A204.1 (cell line): ENCODE data around the gene CPSF4.

Experiments
- FAIRE-seq: peaks from 2 replicates; lab custom pipeline; 2012; peaks lifted over from hg19 to GRCh38; lab: Jason Lieb, UNC

Gene CPSF4

GRCh38 chr7:99449326-99449725, 10.6 kb downstream of the CPSF4 start:
- FAIRE-seq, result no peak

GRCh38 chr7:99451936-99452335, 13.2 kb downstream of the CPSF4 start:
- no peak for FAIRE-seq

DNA sequence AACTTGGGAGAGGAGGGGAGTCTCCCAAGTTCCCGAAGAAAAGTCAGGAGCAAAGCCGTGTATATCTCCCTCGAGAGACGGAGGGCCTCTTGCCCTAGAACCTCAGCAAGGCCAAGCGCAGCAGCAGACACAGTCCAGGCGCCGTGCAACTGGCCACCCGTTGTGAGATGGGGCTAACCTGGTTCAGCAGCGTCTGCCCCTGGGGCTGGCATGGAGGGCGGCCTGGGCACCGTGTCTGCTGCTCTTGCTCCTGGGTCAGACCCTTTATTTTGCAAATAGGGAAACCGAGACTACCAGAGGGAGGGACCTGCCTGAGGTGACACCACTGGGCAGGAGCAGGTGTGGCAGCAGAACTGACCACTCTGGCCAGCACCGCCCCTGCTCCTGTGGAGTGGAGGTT, 13.8 kb downstream of the CPSF4 start:
- FAIRE-seq, result no peak

DNA sequence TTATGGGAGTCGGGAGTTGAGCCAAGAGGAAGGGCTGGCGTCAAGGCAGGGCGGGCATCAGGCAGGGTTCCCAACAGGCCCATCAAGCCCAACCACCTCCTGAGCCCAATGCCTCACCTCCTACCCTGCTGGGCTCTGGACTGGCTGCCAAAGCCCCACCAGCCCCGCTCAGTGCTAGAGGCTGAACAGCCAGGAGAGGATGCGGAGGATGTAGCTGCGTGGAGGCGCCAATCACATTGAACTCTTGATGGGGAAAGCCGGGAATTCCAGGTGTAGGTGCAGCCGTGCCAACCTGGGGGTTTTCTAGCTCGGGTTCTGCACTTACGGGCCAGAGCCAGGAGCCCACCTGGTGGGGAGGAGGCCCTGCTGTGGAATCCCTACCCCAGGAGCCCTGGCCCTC, 14.4 kb downstream of the CPSF4 start:
- FAIRE-seq, result no peak

DNA sequence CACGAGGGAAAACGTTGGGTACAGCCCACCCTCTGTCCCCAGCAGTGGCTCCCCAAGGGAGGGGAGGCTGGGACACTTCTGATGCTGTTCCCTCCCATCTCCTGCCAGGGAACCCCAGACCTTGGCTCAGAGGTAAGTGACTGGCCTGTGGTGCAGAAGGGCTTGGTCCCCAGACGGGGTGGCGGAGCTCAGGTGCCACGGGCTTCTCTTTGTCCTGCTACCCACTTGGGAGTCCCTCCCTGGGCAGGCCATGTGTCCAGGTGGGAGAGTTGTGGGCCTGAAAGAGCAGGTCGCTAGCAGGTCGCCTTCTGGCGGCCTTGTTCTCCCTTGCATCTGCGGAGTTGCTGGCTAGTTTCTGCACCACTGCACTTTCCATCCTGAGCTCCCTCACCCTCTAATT, 17.1 kb downstream of the CPSF4 start:
- no peak for FAIRE-seq

DNA sequence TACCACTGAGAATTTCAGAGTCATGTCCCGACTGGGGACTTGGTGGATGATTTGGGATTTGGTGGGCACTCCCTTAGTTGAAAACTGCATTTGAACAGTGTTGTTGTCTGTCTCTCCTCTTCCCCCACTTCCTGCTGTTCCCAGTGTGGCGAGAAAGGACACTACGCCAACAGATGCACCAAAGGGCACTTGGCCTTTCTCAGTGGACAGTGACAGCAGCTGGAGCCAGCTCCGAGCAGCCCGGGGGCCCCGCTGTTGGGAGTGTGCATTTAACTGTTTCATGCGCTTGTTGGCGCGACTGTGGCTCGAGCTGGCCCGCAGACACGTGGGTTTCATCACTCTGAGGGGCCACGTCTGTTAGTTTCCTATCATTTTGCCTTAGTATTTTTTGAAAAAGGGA, 17.5 kb downstream of the CPSF4 start:
- no peak for FAIRE-seq

DNA sequence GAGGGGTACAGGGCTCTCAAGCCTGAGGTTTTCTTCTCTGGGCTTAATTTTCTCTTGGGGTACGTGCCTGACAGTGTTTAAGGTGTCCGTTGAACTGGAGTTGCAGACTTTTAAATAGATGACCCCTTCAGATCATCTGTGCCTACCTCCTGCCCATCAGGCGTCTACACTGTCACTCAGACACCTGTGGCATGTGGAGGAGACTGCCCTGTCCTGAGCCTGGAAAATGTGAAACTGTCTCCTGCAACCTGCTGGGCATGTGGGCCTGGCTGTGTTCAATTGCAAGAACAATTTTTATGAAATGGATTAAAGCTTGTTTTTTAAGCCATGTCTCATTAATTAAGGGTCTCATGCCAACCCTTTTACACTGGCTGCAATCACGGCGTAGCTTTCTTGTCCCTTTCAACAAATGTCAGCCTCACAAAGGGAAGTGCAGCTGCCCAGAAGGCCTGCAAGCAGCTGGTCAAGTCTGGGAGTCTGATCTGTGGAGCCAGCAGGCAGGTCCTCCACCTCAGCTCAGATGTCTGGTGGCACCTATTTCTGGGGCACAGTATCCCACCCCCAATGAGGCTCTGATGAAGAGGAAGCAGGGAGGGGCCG, 18.4 kb downstream of the CPSF4 start:
- FAIRE-seq, result no peak

- no peak for FAIRE-seq
These were observed 19.1 kb downstream of the CPSF4 start for GRCh38 chr7:99457650-99458493.

DNA sequence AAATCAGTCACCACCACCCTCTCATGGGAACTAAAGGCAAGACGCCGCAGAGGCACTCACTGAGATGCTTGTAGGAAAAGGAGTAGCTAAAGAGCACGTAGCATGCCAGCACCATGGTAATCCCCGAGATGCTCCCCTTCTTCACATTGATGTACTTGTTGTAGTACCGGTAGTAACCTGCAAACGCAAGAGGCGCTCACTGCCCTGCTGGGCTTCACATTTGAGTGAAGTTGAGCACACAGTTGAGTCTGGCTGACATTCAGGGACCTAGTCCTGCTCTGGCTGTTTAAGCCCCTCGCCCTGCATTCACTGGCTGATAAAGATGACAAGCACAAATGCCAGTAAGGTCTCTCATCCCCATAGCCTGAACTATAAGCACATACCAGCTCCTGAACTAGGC, 20.3 kb downstream of the CPSF4 start:
- no peak for FAIRE-seq

DNA sequence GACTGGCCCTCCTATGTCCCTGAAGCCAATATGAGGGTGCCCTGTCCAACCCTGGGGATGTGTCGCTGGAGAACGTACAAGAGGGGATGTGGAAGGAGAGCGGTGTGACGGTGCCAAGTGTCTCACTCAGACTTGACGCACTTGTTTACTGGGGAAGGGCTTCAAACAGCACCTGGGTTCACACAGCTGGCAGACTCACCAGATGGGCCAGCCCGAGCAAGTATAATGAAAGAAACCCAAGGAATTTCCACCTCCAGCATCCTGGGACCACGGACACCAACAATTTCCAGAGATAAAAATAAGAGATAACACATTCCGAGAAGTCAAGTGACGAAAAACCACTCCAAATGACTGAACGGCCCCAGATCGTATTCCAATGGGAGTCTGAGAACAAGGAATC, 21.9 kb downstream of the CPSF4 start:
- FAIRE-seq, result no peak

- FAIRE-seq, result no peak
These were observed 22.5 kb downstream of the CPSF4 start for GRCh38 chr7:99461221-99461620.

DNA sequence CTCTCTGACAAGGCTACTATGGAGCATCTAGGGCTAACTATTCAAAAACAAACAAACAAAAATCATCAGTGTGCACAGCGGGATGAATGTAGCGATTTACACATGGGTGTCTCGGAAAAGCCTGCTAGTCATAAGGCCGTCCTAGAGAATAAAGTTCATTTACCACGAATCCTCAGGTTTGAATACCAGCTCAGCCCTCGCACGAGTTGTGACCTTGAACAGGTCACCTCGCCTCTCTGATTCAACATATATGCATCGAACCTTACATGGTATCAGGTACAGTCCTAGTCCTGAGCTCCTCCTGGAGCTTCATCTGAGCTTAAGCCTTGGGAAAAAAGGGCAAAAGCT, 26.7 kb downstream of the CPSF4 start:
- no peak for FAIRE-seq

- FAIRE-seq, result no peak
These were observed 29.7 kb downstream of the CPSF4 start for GRCh38 chr7:99468336-99468918.

DNA sequence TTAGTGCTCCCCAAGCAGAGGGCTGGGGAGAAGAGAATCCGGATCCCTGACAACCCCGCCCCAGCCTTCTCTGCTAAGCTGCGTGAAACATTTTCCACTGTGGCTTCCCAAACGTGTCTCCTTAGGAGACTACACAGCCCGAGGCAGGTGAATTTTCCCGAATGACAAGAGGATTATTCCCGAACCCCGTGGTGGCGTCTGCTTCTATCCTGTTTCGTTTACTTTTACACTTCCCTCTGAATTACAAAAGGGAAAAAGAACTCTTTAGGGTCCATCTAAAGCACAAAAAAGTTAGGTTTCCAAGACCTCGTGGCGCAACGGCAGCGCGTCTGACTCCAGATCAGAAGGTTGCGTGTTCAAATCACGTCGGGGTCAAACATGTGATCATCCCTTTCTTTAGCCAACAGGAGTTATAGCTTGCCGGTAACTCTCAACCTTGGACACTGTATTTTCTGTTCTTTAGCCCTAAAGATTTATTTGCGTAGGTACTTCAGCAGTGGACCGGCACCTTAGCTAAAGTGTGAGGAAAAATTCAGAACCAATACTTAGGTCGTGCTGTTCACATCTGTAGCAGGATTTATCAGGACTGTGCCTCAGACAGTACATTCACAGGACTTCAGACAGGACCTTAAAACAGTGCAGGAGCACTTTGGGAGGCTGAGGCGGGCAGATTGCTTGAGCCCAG, 30.8 kb downstream of the CPSF4 start:
- FAIRE-seq, result no peak

GRCh38 chr7:99472561-99473314, 34.0 kb downstream of the CPSF4 start, which contains the start of gene ZNF789:
TSS of gene ZNF789 (plus strand) at chr7:99472890. CDS start at chr7:99476457, 3,567 bp downstream.
- FAIRE-seq, result peak; percentile 99

DNA sequence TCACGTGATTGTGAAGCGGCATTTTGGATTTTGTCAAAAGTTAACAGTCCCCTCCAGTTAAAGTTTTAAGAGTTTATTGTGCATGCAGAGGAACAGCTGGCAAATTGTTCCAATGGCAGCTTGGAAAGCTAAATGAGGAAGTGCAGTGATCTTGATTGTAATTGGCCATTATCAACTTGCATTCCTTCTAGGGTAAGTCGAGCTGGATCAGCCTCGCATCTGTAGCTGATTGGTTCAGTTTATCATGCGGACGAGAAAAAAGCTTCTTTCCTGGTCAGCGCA, 34.5 kb downstream of the CPSF4 start:
- no peak for FAIRE-seq

- FAIRE-seq, result no peak
These were observed 37.4 kb downstream of the CPSF4 start for GRCh38 chr7:99476107-99476506.

GRCh38 chr7:99478464-99479440, 40.0 kb downstream of the CPSF4 start:
- no peak for FAIRE-seq

- FAIRE-seq, result no peak
These were observed 46.4 kb downstream of the CPSF4 start for GRCh38 chr7:99485094-99485493.

GRCh38 chr7:99489235-99489634, 50.5 kb downstream of the CPSF4 start:
- no peak for FAIRE-seq

DNA sequence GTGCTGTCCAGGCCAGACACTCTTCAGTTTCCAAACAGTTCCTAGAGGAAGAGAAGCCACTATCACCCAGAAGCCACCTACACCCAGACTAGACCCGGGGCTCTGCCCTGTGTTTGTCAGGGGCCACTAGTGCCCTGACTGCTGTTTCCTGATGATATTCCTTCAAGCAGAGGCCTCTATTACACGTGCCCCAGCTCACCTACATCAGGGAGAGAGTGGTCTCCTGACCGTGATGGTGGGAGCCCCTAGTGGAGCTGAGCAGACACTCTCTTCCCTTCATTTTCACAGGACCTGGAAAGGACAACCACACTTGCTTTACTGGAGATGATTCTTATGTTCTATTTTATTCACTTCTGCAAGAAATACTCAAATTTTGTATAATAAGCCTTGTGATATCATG, 52.1 kb downstream of the CPSF4 start:
- no peak for FAIRE-seq
